HEK293 (cell line): ENCODE measurements around the gene TBCEL.

Experiments used
- CTCF ChIA-PET: fragments of 350-600 bp; formaldehyde crosslinking; extraction: SDS; loops from one replicate; lab custom pipeline; 2021; ENCODE audit warnings: antibody characterized with exemption; lab: Yijun Ruan, JAX
- POLR2A ChIA-PET: fragments of 300-600 bp; formaldehyde crosslinking; extraction: SDS; loops from one replicate; lab custom pipeline; 2020; ENCODE audit warnings: antibody characterized with exemption, inconsistent platforms; lab: Yijun Ruan, JAX
- H3K27ac ChIP-seq: fragments of 200-500 bp; sonication (Bioruptor generic); 2 replicates; pipeline ENCODE4 v1.5.1; 2014; ENCODE audit warnings: low read depth, low read length, control low read depth, inconsistent platforms; ENCODE audit errors: extremely low read depth
- H3K36me3 ChIP-seq, 2 experiments: fragments of 200-500 bp in 1 of 2; sonication (Bioruptor generic) in 1 of 2; 1 replicate in 1 of 2; 2 replicates in 1 of 2; pipeline ENCODE4 v1.5.1; 2014 to 2017; ENCODE audit warnings: inconsistent platforms in 2 of 2, low read length in 2 of 2; ENCODE audit not compliant: control insufficient read depth in 2 of 2, insufficient read depth in 1 of 2
- H3K4me1 ChIP-seq: fragments of 200-500 bp; sonication (Bioruptor generic); 2 replicates; pipeline ENCODE4 v1.5.1; 2014; ENCODE audit warnings: mild to moderate bottlenecking, low read length, inconsistent platforms; ENCODE audit not compliant: control insufficient read depth, insufficient read depth
- H3K4me3 ChIP-seq: 2 replicates; pipeline ENCODE4 v1.5.1; 2011; ENCODE audit warnings: low read depth, mild to moderate bottlenecking, control low read depth, low read length, moderate library complexity
- H3K9me3 ChIP-seq: fragments of 200-500 bp; sonication (Bioruptor generic); 2 replicates; pipeline ENCODE4 v1.5.1; 2014; ENCODE audit warnings: low read depth, low read length, inconsistent platforms; ENCODE audit not compliant: control insufficient read depth, insufficient read depth
- IKZF3 ChIP-seq: fragments of 450-650 bp; IDR thresholded peaks from 2 replicates; pipeline ENCODE4 v1.5.0; 2018; ENCODE audit warnings: missing biosample characterization, mild to moderate bottlenecking, missing genetic modification characterization, moderate library complexity
- OSR2 ChIP-seq: fragments of 450-650 bp; formaldehyde crosslinking; IDR thresholded peaks from 2 replicates; pipeline ENCODE4 v1.5.1; 2016; ENCODE audit warnings: missing biosample characterization, missing genetic modification characterization
- ZBTB20 ChIP-seq: fragments of 450-650 bp; formaldehyde crosslinking; IDR thresholded peaks from 2 replicates; pipeline ENCODE4 v1.5.1; 2016; ENCODE audit warnings: missing biosample characterization, missing genetic modification characterization
- ZBTB7A ChIP-seq: fragments of 450-650 bp; formaldehyde crosslinking; IDR thresholded peaks from 2 replicates; pipeline ENCODE4 v1.5.1; 2016; ENCODE audit warnings: low read depth, missing biosample characterization, missing genetic modification characterization
- ZNF112 ChIP-seq: fragments of 450-650 bp; formaldehyde crosslinking; IDR thresholded peaks from 2 replicates; pipeline ENCODE4 v1.5.0; 2017; ENCODE audit warnings: missing biosample characterization, missing genetic modification characterization
- ZNF16 ChIP-seq: fragments of 450-650 bp; formaldehyde crosslinking; IDR thresholded peaks from 2 replicates; pipeline ENCODE4 v1.5.1; 2016; ENCODE audit warnings: low read depth, missing biosample characterization, missing genetic modification characterization
- ZNF473 ChIP-seq: fragments of 450-650 bp; formaldehyde crosslinking; IDR thresholded peaks from 2 replicates; pipeline ENCODE4 v1.5.1; 2017; ENCODE audit warnings: missing biosample characterization, missing genetic modification characterization
- ZNF76 ChIP-seq: fragments of 450-650 bp; formaldehyde crosslinking; IDR thresholded peaks from 2 replicates; pipeline ENCODE4; 2016; ENCODE audit warnings: low read depth, missing biosample characterization, missing genetic modification characterization, borderline replicate concordance
- ZNF791 ChIP-seq: fragments of 450-650 bp; formaldehyde crosslinking; IDR thresholded peaks from 2 replicates; pipeline ENCODE4 v1.5.1; 2016; ENCODE audit warnings: missing biosample characterization, missing genetic modification characterization
- ZNF830 ChIP-seq: fragments of 450-650 bp; IDR thresholded peaks from 2 replicates; pipeline ENCODE4 v1.5.0; 2018; ENCODE audit warnings: missing biosample characterization, missing genetic modification characterization, low read depth, mild to moderate bottlenecking, moderate library complexity
- TF ChIP-seq, protein P1 (sequence below): fragments of 450-650 bp; formaldehyde crosslinking; IDR thresholded peaks from 2 replicates; pipeline ENCODE4 v1.5.1; 2016; ENCODE audit warnings: missing biosample characterization, missing genetic modification characterization
- TF ChIP-seq, protein P2 (sequence below): fragments of 450-650 bp; formaldehyde crosslinking; IDR thresholded peaks from 2 replicates; pipeline ENCODE4 v1.5.1; 2016; ENCODE audit warnings: missing biosample characterization, missing genetic modification characterization
- TF ChIP-seq, protein P3 (sequence below): fragments of 450-650 bp; IDR thresholded peaks from 2 replicates; pipeline ENCODE4 v1.5.1; 2018; ENCODE audit warnings: missing biosample characterization, missing genetic modification characterization
- TF ChIP-seq, protein P4 (sequence below): fragments of 450-650 bp; formaldehyde crosslinking; IDR thresholded peaks from 2 replicates; pipeline ENCODE4 v1.5.1; 2017; ENCODE audit warnings: missing biosample characterization, missing genetic modification characterization
- TF ChIP-seq, protein P5 (sequence below): fragments of 450-650 bp; formaldehyde crosslinking; IDR thresholded peaks from 2 replicates; pipeline ENCODE4 v1.5.1; 2016; ENCODE audit warnings: missing biosample characterization, missing genetic modification characterization

The TBCEL gene

DNA sequence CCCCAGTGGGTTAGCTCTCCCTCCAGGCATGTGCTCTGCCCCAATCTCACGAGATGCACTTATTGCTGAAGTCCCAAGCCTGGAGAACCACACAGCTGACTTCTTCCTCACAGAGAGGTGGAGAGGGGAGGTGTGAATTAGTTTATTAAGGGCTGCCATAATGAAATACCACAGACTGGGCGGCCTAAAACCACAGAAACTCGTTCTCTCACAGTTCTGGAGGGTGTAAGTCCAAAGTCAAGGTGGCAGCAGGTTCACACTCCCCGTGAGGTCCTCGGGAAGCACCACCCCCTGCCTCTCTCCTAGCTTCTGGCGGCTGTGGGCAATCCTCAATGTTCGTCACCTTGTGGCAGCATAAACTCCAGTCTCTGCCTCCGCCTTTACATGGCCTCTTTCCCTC is 116.5 kb downstream of the TBCEL start:
- Histone ChIP-seq H3K9me3 (no peaks in the 10 kb centered on the region), H3K4me1 (no peaks in the 10 kb centered on the region), H3K36me3 (no peaks in the 10 kb centered on the region), H3K27ac (no peak overlapping the region), H3K4me3 (no peak overlapping the region)
- TF ChIP-seq, protein P1, sequence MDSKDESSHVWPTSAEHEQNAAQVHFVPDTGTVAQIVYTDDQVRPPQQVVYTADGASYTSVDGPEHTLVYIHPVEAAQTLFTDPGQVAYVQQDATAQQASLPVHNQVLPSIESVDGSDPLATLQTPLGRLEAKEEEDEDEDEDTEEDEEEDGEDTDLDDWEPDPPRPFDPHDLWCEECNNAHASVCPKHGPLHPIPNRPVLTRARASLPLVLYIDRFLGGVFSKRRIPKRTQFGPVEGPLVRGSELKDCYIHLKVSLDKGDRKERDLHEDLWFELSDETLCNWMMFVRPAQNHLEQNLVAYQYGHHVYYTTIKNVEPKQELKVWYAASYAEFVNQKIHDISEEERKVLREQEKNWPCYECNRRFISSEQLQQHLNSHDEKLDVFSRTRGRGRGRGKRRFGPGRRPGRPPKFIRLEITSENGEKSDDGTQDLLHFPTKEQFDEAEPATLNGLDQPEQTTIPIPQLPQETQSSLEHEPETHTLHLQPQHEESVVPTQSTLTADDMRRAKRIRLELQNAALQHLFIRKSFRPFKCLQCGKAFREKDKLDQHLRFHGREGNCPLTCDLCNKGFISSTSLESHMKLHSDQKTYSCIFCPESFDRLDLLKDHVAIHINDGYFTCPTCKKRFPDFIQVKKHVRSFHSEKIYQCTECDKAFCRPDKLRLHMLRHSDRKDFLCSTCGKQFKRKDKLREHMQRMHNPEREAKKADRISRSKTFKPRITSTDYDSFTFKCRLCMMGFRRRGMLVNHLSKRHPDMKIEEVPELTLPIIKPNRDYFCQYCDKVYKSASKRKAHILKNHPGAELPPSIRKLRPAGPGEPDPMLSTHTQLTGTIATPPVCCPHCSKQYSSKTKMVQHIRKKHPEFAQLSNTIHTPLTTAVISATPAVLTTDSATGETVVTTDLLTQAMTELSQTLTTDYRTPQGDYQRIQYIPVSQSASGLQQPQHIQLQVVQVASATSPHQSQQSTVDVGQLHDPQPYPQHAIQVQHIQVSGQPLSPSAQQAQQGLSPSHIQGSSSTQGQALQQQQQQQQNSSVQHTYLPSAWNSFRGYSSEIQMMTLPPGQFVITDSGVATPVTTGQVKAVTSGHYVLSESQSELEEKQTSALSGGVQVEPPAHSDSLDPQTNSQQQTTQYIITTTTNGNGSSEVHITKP (tag by site-specific recombination) = no peak
- TF ChIP-seq ZNF791 = no peak
- no peak for TF ChIP-seq ZNF473 (tag by site-specific recombination)
- TF ChIP-seq ZNF76 (tag by site-specific recombination) = no peak
- TF ChIP-seq ZNF16 (tag by site-specific recombination) = no peak
- TF ChIP-seq, protein P2, sequence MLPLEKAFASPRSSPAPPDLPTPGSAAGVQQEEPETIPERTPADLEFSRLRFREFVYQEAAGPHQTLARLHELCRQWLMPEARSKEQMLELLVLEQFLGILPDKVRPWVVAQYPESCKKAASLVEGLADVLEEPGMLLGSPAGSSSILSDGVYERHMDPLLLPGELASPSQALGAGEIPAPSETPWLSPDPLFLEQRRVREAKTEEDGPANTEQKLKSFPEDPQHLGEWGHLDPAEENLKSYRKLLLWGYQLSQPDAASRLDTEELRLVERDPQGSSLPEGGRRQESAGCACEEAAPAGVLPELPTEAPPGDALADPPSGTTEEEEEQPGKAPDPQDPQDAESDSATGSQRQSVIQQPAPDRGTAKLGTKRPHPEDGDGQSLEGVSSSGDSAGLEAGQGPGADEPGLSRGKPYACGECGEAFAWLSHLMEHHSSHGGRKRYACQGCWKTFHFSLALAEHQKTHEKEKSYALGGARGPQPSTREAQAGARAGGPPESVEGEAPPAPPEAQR (tag by site-specific recombination) = no peak
- TF ChIP-seq ZNF830 = no peak
- TF ChIP-seq, protein P3, sequence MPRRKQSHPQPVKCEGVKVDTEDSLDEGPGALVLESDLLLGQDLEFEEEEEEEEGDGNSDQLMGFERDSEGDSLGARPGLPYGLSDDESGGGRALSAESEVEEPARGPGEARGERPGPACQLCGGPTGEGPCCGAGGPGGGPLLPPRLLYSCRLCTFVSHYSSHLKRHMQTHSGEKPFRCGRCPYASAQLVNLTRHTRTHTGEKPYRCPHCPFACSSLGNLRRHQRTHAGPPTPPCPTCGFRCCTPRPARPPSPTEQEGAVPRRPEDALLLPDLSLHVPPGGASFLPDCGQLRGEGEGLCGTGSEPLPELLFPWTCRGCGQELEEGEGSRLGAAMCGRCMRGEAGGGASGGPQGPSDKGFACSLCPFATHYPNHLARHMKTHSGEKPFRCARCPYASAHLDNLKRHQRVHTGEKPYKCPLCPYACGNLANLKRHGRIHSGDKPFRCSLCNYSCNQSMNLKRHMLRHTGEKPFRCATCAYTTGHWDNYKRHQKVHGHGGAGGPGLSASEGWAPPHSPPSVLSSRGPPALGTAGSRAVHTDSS (tag by site-specific recombination) = no peak
- TF ChIP-seq, protein P4, sequence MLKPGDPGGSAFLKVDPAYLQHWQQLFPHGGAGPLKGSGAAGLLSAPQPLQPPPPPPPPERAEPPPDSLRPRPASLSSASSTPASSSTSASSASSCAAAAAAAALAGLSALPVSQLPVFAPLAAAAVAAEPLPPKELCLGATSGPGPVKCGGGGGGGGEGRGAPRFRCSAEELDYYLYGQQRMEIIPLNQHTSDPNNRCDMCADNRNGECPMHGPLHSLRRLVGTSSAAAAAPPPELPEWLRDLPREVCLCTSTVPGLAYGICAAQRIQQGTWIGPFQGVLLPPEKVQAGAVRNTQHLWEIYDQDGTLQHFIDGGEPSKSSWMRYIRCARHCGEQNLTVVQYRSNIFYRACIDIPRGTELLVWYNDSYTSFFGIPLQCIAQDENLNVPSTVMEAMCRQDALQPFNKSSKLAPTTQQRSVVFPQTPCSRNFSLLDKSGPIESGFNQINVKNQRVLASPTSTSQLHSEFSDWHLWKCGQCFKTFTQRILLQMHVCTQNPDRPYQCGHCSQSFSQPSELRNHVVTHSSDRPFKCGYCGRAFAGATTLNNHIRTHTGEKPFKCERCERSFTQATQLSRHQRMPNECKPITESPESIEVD (tag by site-specific recombination) = no peak
- TF ChIP-seq ZBTB7A (tag by site-specific recombination) = no peak
- TF ChIP-seq ZNF112 (tag by site-specific recombination) = no peak
- no peak for TF ChIP-seq OSR2 (tag by site-specific recombination)
- TF ChIP-seq ZBTB20 (tag by site-specific recombination) = no peak
- no peak for TF ChIP-seq IKZF3
- TF ChIP-seq, protein P5, sequence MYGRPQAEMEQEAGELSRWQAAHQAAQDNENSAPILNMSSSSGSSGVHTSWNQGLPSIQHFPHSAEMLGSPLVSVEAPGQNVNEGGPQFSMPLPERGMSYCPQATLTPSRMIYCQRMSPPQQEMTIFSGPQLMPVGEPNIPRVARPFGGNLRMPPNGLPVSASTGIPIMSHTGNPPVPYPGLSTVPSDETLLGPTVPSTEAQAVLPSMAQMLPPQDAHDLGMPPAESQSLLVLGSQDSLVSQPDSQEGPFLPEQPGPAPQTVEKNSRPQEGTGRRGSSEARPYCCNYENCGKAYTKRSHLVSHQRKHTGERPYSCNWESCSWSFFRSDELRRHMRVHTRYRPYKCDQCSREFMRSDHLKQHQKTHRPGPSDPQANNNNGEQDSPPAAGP (tag by site-specific recombination) = no peak
- CTCF ChIA-PET = no interaction called here
- POLR2A ChIA-PET = no interaction called here
